ENCODE data around the gene TSC22D1.
A peak's percentile ranks its signal among the peaks of the same experiment; 100 is the strongest.
"Not testable (repeated sequence)": the region's sequence is repeated elsewhere in the genome, so short reads cannot be mapped to it uniquely, and the experiment has no call there.

Gene TSC22D1

GRCh38 chr13:44573790-44574465 lies 2.2 kb downstream of the TSC22D1 start:
- TF ChIP-seq, protein P1, sequence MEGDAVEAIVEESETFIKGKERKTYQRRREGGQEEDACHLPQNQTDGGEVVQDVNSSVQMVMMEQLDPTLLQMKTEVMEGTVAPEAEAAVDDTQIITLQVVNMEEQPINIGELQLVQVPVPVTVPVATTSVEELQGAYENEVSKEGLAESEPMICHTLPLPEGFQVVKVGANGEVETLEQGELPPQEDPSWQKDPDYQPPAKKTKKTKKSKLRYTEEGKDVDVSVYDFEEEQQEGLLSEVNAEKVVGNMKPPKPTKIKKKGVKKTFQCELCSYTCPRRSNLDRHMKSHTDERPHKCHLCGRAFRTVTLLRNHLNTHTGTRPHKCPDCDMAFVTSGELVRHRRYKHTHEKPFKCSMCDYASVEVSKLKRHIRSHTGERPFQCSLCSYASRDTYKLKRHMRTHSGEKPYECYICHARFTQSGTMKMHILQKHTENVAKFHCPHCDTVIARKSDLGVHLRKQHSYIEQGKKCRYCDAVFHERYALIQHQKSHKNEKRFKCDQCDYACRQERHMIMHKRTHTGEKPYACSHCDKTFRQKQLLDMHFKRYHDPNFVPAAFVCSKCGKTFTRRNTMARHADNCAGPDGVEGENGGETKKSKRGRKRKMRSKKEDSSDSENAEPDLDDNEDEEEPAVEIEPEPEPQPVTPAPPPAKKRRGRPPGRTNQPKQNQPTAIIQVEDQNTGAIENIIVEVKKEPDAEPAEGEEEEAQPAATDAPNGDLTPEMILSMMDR (conservative IDR thresholded peaks at IDR 0.05; ENCODE audit: low read depth, low read length), result peak; percentile 64
- peak overlapping the region; percentile 90 for H3K4me3 ChIP-seq (ENCODE audit: low read length)
- DNase-seq (ENCODE audit: low read depth), result peak; percentile 44

GRCh38 chr13:44573071-44573470 lies 3.1 kb downstream of the TSC22D1 start:
- DNase-seq (ENCODE audit: low read depth), result no peak
- TF ChIP-seq, protein P1 (conservative IDR thresholded peaks at IDR 0.05; ENCODE audit: low read depth, low read length), result no peak
- H3K4me3 ChIP-seq (ENCODE audit: low read length), result peak overlapping the region; percentile 90

- TF ChIP-seq, protein P1 (conservative IDR thresholded peaks at IDR 0.05; ENCODE audit: low read depth, low read length), result no peak
- DNase-seq (ENCODE audit: low read depth), result no peak
Measured at GRCh38 chr13:44566601-44567000, 9.5 kb downstream of the TSC22D1 start.

DNA sequence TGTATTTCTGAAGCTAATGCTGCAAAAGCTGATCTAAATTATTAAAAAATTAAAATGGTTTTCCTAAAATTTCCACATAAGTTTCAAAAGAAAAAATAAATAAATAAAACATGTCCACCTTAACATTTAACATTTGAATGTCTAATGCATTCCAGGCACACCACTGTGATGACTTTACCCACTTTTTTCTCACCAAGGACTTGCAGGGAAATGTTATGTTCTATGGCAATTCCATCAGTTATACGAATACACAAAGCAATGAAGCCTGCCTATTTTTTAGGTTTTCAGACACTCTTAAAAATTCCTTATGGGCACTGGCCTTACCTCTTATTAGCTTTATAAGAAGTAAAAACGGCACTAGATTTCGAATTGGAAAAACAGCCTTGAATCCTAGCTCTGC lies 10.2 kb downstream of the TSC22D1 start:
- no peak for DNase-seq (ENCODE audit: low read depth)
- TF ChIP-seq, protein P1 (conservative IDR thresholded peaks at IDR 0.05; ENCODE audit: low read depth, low read length), result no peak
- no peak overlapping the region for H3K4me3 ChIP-seq (ENCODE audit: low read length)

More at GRCh38 chr13:44566601-44567000, 9.5 kb downstream of the TSC22D1 start:
- H3K4me3 ChIP-seq (ENCODE audit: low read length), result no peak overlapping the region

- H3K4me3 ChIP-seq (ENCODE audit: low read length), result no peak overlapping the region
- TF ChIP-seq, protein P1 (conservative IDR thresholded peaks at IDR 0.05; ENCODE audit: low read depth, low read length), result no peak
- no peak for DNase-seq (ENCODE audit: low read depth)
Measured at GRCh38 chr13:44564936-44565335, 11.2 kb downstream of the TSC22D1 start.

DNA sequence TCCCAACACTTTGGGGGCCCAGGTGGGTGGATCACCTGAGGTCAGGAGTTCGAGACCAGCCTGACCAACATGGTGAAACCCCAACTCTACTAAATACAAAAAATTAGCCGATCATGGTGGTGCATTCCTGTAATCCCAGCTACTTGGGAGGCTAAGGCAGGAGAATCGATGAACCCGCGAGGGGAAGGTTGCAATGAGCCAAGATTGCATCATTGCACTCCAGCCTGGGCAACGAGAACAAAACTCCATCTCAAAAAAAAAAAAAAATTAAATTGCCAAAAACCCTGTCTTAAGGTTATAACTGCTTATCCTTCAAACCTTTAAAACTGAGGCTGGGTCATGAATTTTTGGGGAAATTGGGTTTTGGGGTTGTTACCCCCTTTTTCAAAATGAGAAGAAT lies 13.3 kb downstream of the TSC22D1 start:
- H3K4me3 ChIP-seq (ENCODE audit: low read length), result not testable (repeated sequence)

DNA sequence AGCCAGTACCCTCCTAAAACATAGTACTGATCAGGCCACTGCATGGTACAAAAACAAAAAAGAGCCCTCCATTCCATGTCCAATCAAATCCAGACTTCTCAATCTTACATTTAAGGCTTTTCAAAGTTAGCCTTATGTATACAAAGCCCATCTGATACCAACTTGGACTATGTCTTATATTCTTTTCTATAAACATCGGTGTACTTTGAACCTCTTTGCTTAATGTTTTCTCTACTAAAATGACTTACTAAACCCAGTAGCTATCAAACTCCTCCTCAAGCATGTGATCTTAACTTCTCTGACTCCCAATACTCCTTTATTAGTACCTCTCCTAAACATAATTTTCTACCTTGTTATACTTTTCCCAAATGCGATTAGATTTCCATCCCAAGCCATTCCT lies 14.8 kb downstream of the TSC22D1 start:
- TF ChIP-seq, protein P1 (conservative IDR thresholded peaks at IDR 0.05; ENCODE audit: low read depth, low read length), result no peak
- H3K4me3 ChIP-seq (ENCODE audit: low read length), result no peak overlapping the region
- no peak for DNase-seq (ENCODE audit: low read depth)

More for the DNA sequence above, 13.3 kb downstream of the TSC22D1 start:
- DNase-seq (ENCODE audit: low read depth), result not testable (repeated sequence)

Measured in retinal pigment epithelial cell (primary cell).